Measurements from ENCODE around the gene KRTAP10-4.

DNA sequence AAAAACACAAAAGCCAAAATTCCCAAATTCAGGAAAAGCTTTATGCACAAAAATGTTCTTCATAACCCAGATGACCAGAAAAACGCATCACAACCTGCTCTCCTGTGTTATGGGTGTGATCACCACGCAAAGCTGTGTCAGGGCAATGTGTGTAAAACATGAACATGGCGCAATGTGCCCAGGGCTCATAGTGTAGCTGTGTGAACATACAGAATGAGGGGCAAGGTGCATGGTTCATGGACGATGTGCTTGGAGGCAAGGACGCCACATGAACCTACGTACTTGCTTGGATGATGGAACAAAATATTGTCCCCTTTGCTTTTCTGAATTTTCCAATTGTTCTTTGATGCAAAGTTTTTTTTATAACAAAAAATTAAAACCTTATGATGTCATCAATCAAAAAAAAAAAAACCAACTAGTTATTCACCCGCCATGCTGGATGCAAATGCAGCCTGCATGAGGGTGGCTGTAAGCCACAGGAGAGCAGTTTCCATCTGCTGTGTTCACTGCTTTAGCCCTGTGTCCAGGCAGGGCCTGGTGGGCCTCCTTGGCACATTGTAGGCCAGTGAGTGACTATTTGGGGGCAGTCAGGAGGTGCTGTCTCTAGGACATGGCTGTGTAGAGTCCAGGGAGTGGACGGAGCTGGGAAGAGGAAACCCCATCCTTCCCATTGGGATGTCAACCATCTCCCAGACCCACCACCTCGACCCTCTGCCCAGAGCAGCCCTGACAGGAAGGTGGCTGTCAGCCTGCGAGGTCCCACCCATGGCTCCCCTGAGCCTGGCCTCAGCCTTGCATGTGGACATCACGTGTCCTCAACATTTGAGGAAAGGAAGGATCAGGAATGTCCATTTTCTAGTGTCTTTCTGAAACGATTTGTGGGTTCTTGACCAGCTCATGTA lies 47.2 kb upstream of the KRTAP10-4 start:
- TF ChIP-seq EZH2 (IDR thresholded peaks at IDR 0.05; ENCODE audit: low read length, missing control alignments), result no peak
- TF ChIP-seq, protein P1, sequence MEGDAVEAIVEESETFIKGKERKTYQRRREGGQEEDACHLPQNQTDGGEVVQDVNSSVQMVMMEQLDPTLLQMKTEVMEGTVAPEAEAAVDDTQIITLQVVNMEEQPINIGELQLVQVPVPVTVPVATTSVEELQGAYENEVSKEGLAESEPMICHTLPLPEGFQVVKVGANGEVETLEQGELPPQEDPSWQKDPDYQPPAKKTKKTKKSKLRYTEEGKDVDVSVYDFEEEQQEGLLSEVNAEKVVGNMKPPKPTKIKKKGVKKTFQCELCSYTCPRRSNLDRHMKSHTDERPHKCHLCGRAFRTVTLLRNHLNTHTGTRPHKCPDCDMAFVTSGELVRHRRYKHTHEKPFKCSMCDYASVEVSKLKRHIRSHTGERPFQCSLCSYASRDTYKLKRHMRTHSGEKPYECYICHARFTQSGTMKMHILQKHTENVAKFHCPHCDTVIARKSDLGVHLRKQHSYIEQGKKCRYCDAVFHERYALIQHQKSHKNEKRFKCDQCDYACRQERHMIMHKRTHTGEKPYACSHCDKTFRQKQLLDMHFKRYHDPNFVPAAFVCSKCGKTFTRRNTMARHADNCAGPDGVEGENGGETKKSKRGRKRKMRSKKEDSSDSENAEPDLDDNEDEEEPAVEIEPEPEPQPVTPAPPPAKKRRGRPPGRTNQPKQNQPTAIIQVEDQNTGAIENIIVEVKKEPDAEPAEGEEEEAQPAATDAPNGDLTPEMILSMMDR (conservative IDR thresholded peaks at IDR 0.05 in 1 of 2, IDR thresholded peaks at IDR 0.05 in 1 of 2; ENCODE audit: low read depth in 1 of 2, low read length in 2 of 2), result no peak
